Naive thymus-derived CD8-positive, alpha-beta T cell (primary cell): ENCODE results near the gene LRRC7. TPM values are rescaled to one million over a fixed set of nuclear protein-coding genes. Genes with fewer than 3 reads are reported as not detected.
A peak's percentile ranks its signal among the peaks of the same experiment; 100 is the strongest.
"Not testable (repeated sequence)": the region's sequence is repeated elsewhere in the genome, so short reads cannot be mapped to it uniquely, and the experiment has no call there.

Experiments
- ATAC-seq, 2 donors: fragments of 150-1000 bp; cut with Tn5 transposase in 1 of 2; sonication (Bioruptor Pico), chemical (Tn5 transposase) in 1 of 2; 1 replicate in 1 of 2; 2 replicates in 1 of 2; pipeline ENCODE4 v1.10.0; 2021; ENCODE audit warnings: mild to moderate bottlenecking in 2 of 2, moderate library complexity in 2 of 2
- POLR2A ChIA-PET: fragments of 350-600 bp; sonication (Branson Sonifier 250); formaldehyde crosslinking; loops from one replicate; lab custom pipeline; 2021; ENCODE audit warnings: antibody characterized with exemption; lab: Charles Lee
- DNase-seq, 10 donors: peaks; one replicate each; pipeline versions ENCODE4 v3.0.0 to v3.0.0-alpha.2; 2020 to 2022
- H3K27ac Mint-ChIP-seq, 10 donors: one replicate each; pipeline ENCODE4 v1.8.0; 2020 to 2022; ENCODE audit warnings: mild to moderate bottlenecking in 10 of 10, mixed read lengths in 10 of 10, moderate library complexity in 4 of 10, inconsistent platforms in 1 of 10
- H3K27me3 Mint-ChIP-seq, 5 donors: one replicate each; pipeline ENCODE4 v1.8.0; 2021 to 2022; ENCODE audit warnings: mixed read lengths in 5 of 5
- H3K36me3 Mint-ChIP-seq, 3 donors: one replicate each; pipeline ENCODE4 v1.8.0; 2020 to 2022; ENCODE audit warnings: mixed read lengths in 3 of 3, mild to moderate bottlenecking in 2 of 3, inconsistent platforms in 1 of 3
- H3K4me1 Mint-ChIP-seq, 4 donors: one replicate each; pipeline ENCODE4 v1.8.0; 2021 to 2022; ENCODE audit warnings: mixed read lengths in 4 of 4
- H3K4me3 Mint-ChIP-seq, 10 donors: one replicate each; pipeline ENCODE4 v1.8.0; 2020 to 2022; ENCODE audit warnings: mild to moderate bottlenecking in 10 of 10, mixed read lengths in 10 of 10, moderate library complexity in 6 of 10, inconsistent platforms in 1 of 10
- H3K9me3 Mint-ChIP-seq, 9 donors: one replicate each; pipeline ENCODE4 v1.8.0; 2020 to 2022; ENCODE audit warnings: mixed read lengths in 9 of 9, mild to moderate bottlenecking in 3 of 9, inconsistent platforms in 1 of 9, moderate library complexity in 1 of 9
- polyA plus RNA-seq, 3 donors: library from polyadenylated mRNA; unstranded; fragments of 300-500 nt; fragmentation: Illumina TruSeq; gene quantifications; one replicate each; pipeline ENCODE4 v1.2.3, GENCODE V29; 2021
- total RNA-seq, 8 experiments: library from RNA in 2 of 8; stranded (reverse) in 2 of 8; gene quantifications; one replicate each; pipeline ENCODE4 v1.2.3 and lab custom pipeline; 2021 to 2026

Gene LRRC7
- total and polyA plus RNA-seq, 5 experiments from 2014 or later: 0.13 to 1.5 (median 0.48) TPM

- Mint-ChIP-seq H3K4me3 (no peak overlapping the region), H3K27ac (no peak overlapping the region), H3K9me3 (peaks cover 0 to 17% (median 0%) of the 10 kb centered on the region in 9 donors), H3K27me3 (no peaks in the 10 kb centered on the region), H3K4me1 (no peaks in the 10 kb centered on the region), H3K36me3 (no peaks in the 10 kb centered on the region)
- ATAC-seq (no peak), DNase-seq (no peak)
- POLR2A ChIA-PET: no interaction called here
Measured at GRCh38 chr1:69710484-69711189, 142.9 kb downstream of the LRRC7 start.

- no peaks in the 10 kb centered on the region for H3K27me3 Mint-ChIP-seq
- H3K4me1 Mint-ChIP-seq: no peaks in the 10 kb centered on the region
- H3K36me3 Mint-ChIP-seq: no peaks in the 10 kb centered on the region
- POLR2A ChIA-PET: no interaction called here
- ATAC-seq (no peak), DNase-seq (no peak)
- H3K27ac Mint-ChIP-seq: no peak overlapping the region
- peaks cover 0 to 11% (median 0%) of the 10 kb centered on the region in 9 donors for H3K9me3 Mint-ChIP-seq
- H3K4me3 Mint-ChIP-seq: no peak overlapping the region
Measured at GRCh38 chr1:69711190-69711930, 143.6 kb downstream of the LRRC7 start.

GRCh38 chr1:69717834-69718233 lies 150.1 kb downstream of the LRRC7 start:
- H3K27ac Mint-ChIP-seq, ATAC-seq: not testable (repeated sequence)

DNA sequence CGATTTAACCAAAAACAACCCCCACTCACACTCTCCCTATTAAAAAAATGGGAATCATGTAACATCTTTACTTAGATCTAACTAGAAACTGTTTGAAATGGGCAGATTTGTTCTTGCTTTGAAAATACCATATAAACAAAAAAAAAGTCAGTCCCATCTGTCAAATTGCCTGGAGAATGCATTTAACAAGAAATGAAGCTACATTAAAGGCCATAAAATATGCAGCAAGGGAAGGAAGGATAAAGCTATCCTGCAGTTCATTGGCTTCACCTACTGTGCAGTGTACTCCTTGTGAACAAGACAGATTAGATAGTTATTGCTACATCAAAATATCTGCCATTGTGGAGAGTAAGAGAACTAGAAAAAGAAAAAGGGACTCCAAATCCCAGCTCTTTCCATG lies 160.5 kb downstream of the LRRC7 start:
- DNase-seq (no peak), ATAC-seq (no peak)
- Mint-ChIP-seq H3K4me3 (no peak overlapping the region), H3K27ac (no peak overlapping the region), H3K36me3 (peaks cover 0 to 7% (median 5%) of the 10 kb centered on the region in 3 donors), H3K27me3 (no peaks in the 10 kb centered on the region), H3K9me3 (peaks cover 0 to 22% (median 8%) of the 10 kb centered on the region in 9 donors), H3K4me1 (no peaks in the 10 kb centered on the region)
- POLR2A ChIA-PET: no interaction called here

More at GRCh38 chr1:69717834-69718233, 150.1 kb downstream of the LRRC7 start:
- H3K4me1 Mint-ChIP-seq, POLR2A ChIA-PET, H3K36me3 Mint-ChIP-seq, DNase-seq, H3K27me3 Mint-ChIP-seq, H3K4me3 Mint-ChIP-seq: not testable (repeated sequence)
- H3K9me3 Mint-ChIP-seq: peaks cover 0 to 33% (median 2%) of the 10 kb centered on the region in 9 donors

- no peak overlapping the region for H3K4me3 Mint-ChIP-seq
- POLR2A ChIA-PET: interaction anchor here (0.5 kb wide), 1 partner anchor 561 kb away, joined by 3 read pairs; no protein-coding TSS in a partner anchor
- H3K27ac Mint-ChIP-seq: no peak overlapping the region
- no peak for DNase-seq
- H3K9me3 Mint-ChIP-seq: peaks cover 0 to 12% (median 5%) of the 10 kb centered on the region in 9 donors
- H3K36me3 Mint-ChIP-seq: peaks cover 0 to 7% (median 5%) of the 10 kb centered on the region in 3 donors
- peaks cover 0 to 3% (median under 1%) of the 10 kb centered on the region in 4 donors for H3K4me1 Mint-ChIP-seq
- no peak for ATAC-seq
- H3K27me3 Mint-ChIP-seq: no peaks in the 10 kb centered on the region
Measured at GRCh38 chr1:69733061-69733460, 165.3 kb downstream of the LRRC7 start.

DNA sequence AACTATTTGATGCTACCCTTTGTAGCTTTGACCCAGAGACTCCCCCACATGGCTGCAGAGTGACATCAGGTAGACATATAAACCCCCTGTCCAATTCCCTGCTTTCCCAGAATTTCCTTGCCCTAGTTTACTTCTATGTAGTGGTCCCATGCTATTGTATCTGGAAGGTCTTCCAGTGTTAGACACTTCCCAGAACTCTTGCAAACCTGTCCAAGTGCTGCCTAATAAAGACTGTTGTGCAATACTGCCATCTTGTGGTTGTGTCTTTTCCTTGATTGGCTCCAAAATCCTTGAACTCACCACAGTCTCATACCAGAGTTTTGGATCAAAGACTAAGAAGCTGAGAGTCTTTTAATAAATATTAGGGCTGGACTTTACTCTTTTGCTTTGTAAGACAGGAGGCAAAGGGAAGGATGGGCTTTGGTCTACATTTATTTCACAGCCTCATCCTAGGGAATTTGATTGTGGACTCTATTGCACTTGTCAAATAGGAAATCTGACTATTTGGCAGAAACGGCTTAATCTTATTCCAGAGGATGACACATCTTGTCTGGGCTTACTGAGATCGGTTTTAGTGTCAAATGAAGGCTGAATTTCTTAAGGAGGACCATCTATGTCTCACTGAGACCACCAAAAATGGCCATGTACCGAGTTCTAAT lies 169.9 kb downstream of the LRRC7 start:
- Mint-ChIP-seq H3K4me1 (peaks cover 0 to 3% (median under 1%) of the 10 kb centered on the region in 4 donors), H3K27me3 (peaks cover 0 to 2% (median 0%) of the 10 kb centered on the region in 5 donors), H3K9me3 (peaks cover 0 to 5% (median 0%) of the 10 kb centered on the region in 9 donors), H3K27ac (no peak overlapping the region), H3K36me3 (no peaks in the 10 kb centered on the region), H3K4me3 (no peak overlapping the region)
- DNase-seq (peak in 5 of 10 donors; percentile 3 to 28 (median 5)), ATAC-seq (no peak)
- POLR2A ChIA-PET: no interaction called here

GRCh38 chr1:69738458-69739250 lies 170.9 kb downstream of the LRRC7 start:
- ATAC-seq: no peak
- Mint-ChIP-seq H3K36me3 (no peaks in the 10 kb centered on the region), H3K9me3 (peaks cover 0 to 5% (median 0%) of the 10 kb centered on the region in 9 donors), H3K27ac (no peak overlapping the region), H3K27me3 (peaks cover 0 to 2% (median 0%) of the 10 kb centered on the region in 5 donors), H3K4me1 (peaks cover 0 to under 1% (median 0%) of the 10 kb centered on the region in 4 donors), H3K4me3 (no peak overlapping the region)
- no peak for DNase-seq
- POLR2A ChIA-PET: no interaction called here

DNA sequence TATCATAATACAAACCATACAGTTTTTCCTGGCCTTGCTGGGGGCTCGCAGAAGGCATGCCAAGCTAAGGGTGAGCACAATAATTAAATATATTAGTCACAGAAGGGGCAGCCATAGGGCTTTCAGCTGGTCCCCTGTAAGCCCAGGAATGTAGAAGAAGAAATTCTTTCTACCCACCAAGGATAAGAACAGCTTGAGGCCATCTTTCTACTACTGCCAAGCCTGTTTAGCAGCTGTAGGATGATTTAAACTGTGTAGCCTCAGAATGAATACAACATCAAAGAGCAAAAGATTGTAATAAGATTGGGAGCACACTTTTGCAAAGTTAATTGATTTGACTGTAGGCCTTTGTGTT lies 171.5 kb downstream of the LRRC7 start:
- POLR2A ChIA-PET: no interaction called here
- no peak for ATAC-seq
- Mint-ChIP-seq H3K27me3 (peaks cover 0 to 2% (median 0%) of the 10 kb centered on the region in 5 donors), H3K9me3 (peaks cover 0 to 5% (median 0%) of the 10 kb centered on the region in 9 donors), H3K27ac (no peak overlapping the region), H3K4me1 (no peaks in the 10 kb centered on the region), H3K36me3 (no peaks in the 10 kb centered on the region), H3K4me3 (no peak overlapping the region)
- DNase-seq: no peak

- no peak overlapping the region for H3K4me3 Mint-ChIP-seq
- no peak overlapping the region for H3K27ac Mint-ChIP-seq
- H3K4me1 Mint-ChIP-seq: no peaks in the 10 kb centered on the region
- DNase-seq (no peak), ATAC-seq (no peak)
- H3K36me3 Mint-ChIP-seq: no peaks in the 10 kb centered on the region
- POLR2A ChIA-PET: no interaction called here
- H3K9me3 Mint-ChIP-seq: peaks cover 0 to 2% (median 0%) of the 10 kb centered on the region in 9 donors
- H3K27me3 Mint-ChIP-seq: peaks cover 0 to 2% (median 0%) of the 10 kb centered on the region in 5 donors
Measured at GRCh38 chr1:69743146-69743545, 175.4 kb downstream of the LRRC7 start.

- Mint-ChIP-seq H3K27me3 (peaks cover 0 to 2% (median 0%) of the 10 kb centered on the region in 5 donors), H3K4me1 (no peaks in the 10 kb centered on the region), H3K4me3 (no peak overlapping the region), H3K36me3 (no peaks in the 10 kb centered on the region), H3K27ac (no peak overlapping the region), H3K9me3 (peaks cover 0 to 8% (median 2%) of the 10 kb centered on the region in 9 donors)
- ATAC-seq (no peak), DNase-seq (no peak)
- POLR2A ChIA-PET: no interaction called here
Measured at GRCh38 chr1:69744381-69744780, 176.7 kb downstream of the LRRC7 start.

- H3K27ac Mint-ChIP-seq: no peak overlapping the region
- no peak overlapping the region for H3K4me3 Mint-ChIP-seq
- no peaks in the 10 kb centered on the region for H3K27me3 Mint-ChIP-seq
Measured at GRCh38 chr1:69747207-69747606, 179.5 kb downstream of the LRRC7 start.

GRCh38 chr1:69750638-69751037 lies 182.9 kb downstream of the LRRC7 start:
- POLR2A ChIA-PET: no interaction called here
- H3K9me3 Mint-ChIP-seq: peaks cover 0 to 13% (median 2%) of the 10 kb centered on the region in 9 donors
- H3K36me3 Mint-ChIP-seq: no peaks in the 10 kb centered on the region
- no peaks in the 10 kb centered on the region for H3K27me3 Mint-ChIP-seq
- H3K27ac Mint-ChIP-seq: no peak overlapping the region
- no peaks in the 10 kb centered on the region for H3K4me1 Mint-ChIP-seq
- H3K4me3 Mint-ChIP-seq: no peak overlapping the region
- DNase-seq: no peak
- ATAC-seq: no peak

More at GRCh38 chr1:69747207-69747606, 179.5 kb downstream of the LRRC7 start:
- peaks cover 0 to 9% (median 0%) of the 10 kb centered on the region in 9 donors for H3K9me3 Mint-ChIP-seq
- H3K4me1 Mint-ChIP-seq: no peaks in the 10 kb centered on the region
- DNase-seq (no peak), ATAC-seq (no peak)
- no peaks in the 10 kb centered on the region for H3K36me3 Mint-ChIP-seq
- POLR2A ChIA-PET: no interaction called here
